ENCODE data around the gene SLC39A11. TPM values are rescaled to one million over a fixed set of nuclear protein-coding genes. Genes with fewer than 3 reads are reported as not detected.
"Not testable (repeated sequence)": the region's sequence is repeated elsewhere in the genome, so short reads cannot be mapped to it uniquely, and the experiment has no call there.

Gene SLC39A11
- polyA plus RNA-seq, 1 of the 3 experiments (the other 2 are of a cell fraction): 23.5 TPM

- peaks cover 0 to 14% of the 10 kb centered on the region in 2 experiments; a peak in 2 of 4 replicates for H3K4me1 ChIP-seq (ENCODE audit: control insufficient read depth in 1 of 2, insufficient read depth in 2 of 2, low read depth in 1 of 2, low read length in 1 of 2)
- CTCF ChIA-PET: interaction anchor here (0.6 to 1.8 kb wide), 3 partner anchors 12 to 83 kb away, joined by 3 to 7 read pairs (median 3); no protein-coding TSS in a partner anchor
- POLR2A ChIA-PET: no interaction called here
- WGBS (ENCODE audit: low lambda C conversion rate): 63% methylated on average over 7 of the region's 7 CpGs
- H3K4me2 ChIP-seq: no peak overlapping the region
- no peaks in the 10 kb centered on the region for H3K9me3 ChIP-seq
- H2AFZ ChIP-seq (ENCODE audit: low read depth): no peak overlapping the region
- H3K27me3 ChIP-seq (ENCODE audit: insufficient read depth): no peaks in the 10 kb centered on the region
- H3K79me2 ChIP-seq (ENCODE audit: insufficient read depth): no peaks in the 10 kb centered on the region
- H3K9me2 ChIP-seq: no peaks in the 10 kb centered on the region
- no peaks in the 10 kb centered on the region for H4K20me1 ChIP-seq (ENCODE audit: insufficient read depth)
- H3K4me3 ChIP-seq (ENCODE audit: low read depth in 2 of 2, low read length in 1 of 2): no peak overlapping the region
- no peaks in the 10 kb centered on the region for H3F3A ChIP-seq (replicated peaks; ENCODE audit: insufficient read depth)
- H3K27ac ChIP-seq (ENCODE audit: low read depth in 2 of 2, low read length in 1 of 2): no peak overlapping the region
- no peaks in the 10 kb centered on the region for H3K36me3 ChIP-seq (replicated peaks in 1 of 2; ENCODE audit: control insufficient read depth in 1 of 2, insufficient read depth in 2 of 2, low read length in 1 of 2)
- TF ChIP-seq NRF1 (IDR thresholded peaks at IDR 0.05; ENCODE audit: low read depth, low read length) (no peak), MEF2A (IDR thresholded peaks at IDR 0.05; ENCODE audit: borderline replicate concordance, low read depth) (no peak), JUND (IDR thresholded peaks at IDR 0.05) (no peak), PBX3 (IDR thresholded peaks at IDR 0.05) (no peak), FOXM1 (IDR thresholded peaks at IDR 0.05; ENCODE audit: low read depth) (no peak), EP300 (IDR thresholded peaks at IDR 0.05; ENCODE audit: borderline replicate concordance in 1 of 2, low read depth in 1 of 2, low read length in 1 of 2) (no peak), CTCF (IDR thresholded peaks at IDR 0.05) (no peak), RAD21 (IDR thresholded peaks at IDR 0.05; ENCODE audit: low read length) (no peak), FOSL2 (IDR thresholded peaks at IDR 0.05; ENCODE audit: borderline replicate concordance, low read depth) (no peak), RCOR1 (IDR thresholded peaks at IDR 0.05; ENCODE audit: low read length) (no peak), TEAD4 (IDR thresholded peaks at IDR 0.05; ENCODE audit: borderline replicate concordance, insufficient read depth) (no peak), NFIC (IDR thresholded peaks at IDR 0.05; ENCODE audit: borderline replicate concordance) (no peak), TAF1 (IDR thresholded peaks at IDR 0.05; ENCODE audit: borderline replicate concordance, low read depth, low read length) (no peak)
- H3K9ac ChIP-seq: no peak overlapping the region
- DNase-seq: no peak
Observed at GRCh38 chr17:72639711-72640110, 452.8 kb downstream of the SLC39A11 start.

GRCh38 chr17:72638932-72639331, 453.6 kb downstream of the SLC39A11 start:
- not testable (repeated sequence) for H3K27me3 ChIP-seq (ENCODE audit: insufficient read depth); DNase-seq

More at GRCh38 chr17:72638932-72639331, 453.6 kb downstream of the SLC39A11 start:
- H3K36me3 ChIP-seq (replicated peaks in 1 of 2; ENCODE audit: control insufficient read depth in 1 of 2, insufficient read depth in 2 of 2, low read length in 1 of 2); H4K20me1 ChIP-seq (ENCODE audit: insufficient read depth); H3K9me2 ChIP-seq; H3K9me3 ChIP-seq; H3K4me2 ChIP-seq; H3K27ac ChIP-seq (ENCODE audit: low read depth in 2 of 2, low read length in 1 of 2); H3F3A ChIP-seq (replicated peaks; ENCODE audit: insufficient read depth); POLR2A ChIA-PET; H3K4me3 ChIP-seq (ENCODE audit: low read depth in 2 of 2, low read length in 1 of 2); H3K79me2 ChIP-seq (ENCODE audit: insufficient read depth); H3K9ac ChIP-seq; H2AFZ ChIP-seq (ENCODE audit: low read depth): not testable (repeated sequence)
- CTCF ChIA-PET: interaction anchor here (1.3 to 1.8 kb wide), 3 partner anchors 9 to 80 kb away, joined by 3 to 7 read pairs (median 3); no protein-coding TSS in a partner anchor
- WGBS (ENCODE audit: low lambda C conversion rate): 88% methylated on average over 3 of the region's 3 CpGs
- peaks cover 0 to 10% of the 10 kb centered on the region in 2 experiments; a peak in 1 of 4 replicates for H3K4me1 ChIP-seq (ENCODE audit: control insufficient read depth in 1 of 2, insufficient read depth in 2 of 2, low read depth in 1 of 2, low read length in 1 of 2)
